Measurements from ENCODE around the gene STAM.

GRCh38 chr10:17733620-17734019 is 89.7 kb downstream of the STAM start:
- TF ChIP-seq CREB1 (IDR thresholded peaks at IDR 0.05; ENCODE audit: low read depth) = no peak
- no peak for TF ChIP-seq RAD21 (IDR thresholded peaks at IDR 0.05; ENCODE audit: low read depth)
- no peak for TF ChIP-seq REST (IDR thresholded peaks at IDR 0.05; ENCODE audit: low read depth)
- no peak for TF ChIP-seq TCF12 (IDR thresholded peaks at IDR 0.05; ENCODE audit: low read depth)

Data from Ishikawa (cell line).